Mesenteric fat pad (tissue), 1 donor: ENCODE measurements around the gene PPP1R14C. TPM values are rescaled to one million over a fixed set of nuclear protein-coding genes. Genes with fewer than 3 reads are reported as not detected.

Experiments
- DNase-seq: peaks from one replicate; pipeline ENCODE4 v3.0.0-alpha.2; 2020; ENCODE audit warnings: low spot score
- total RNA-seq: library from RNA; stranded (reverse); fragmentation: NEBNext Ultra II Directional; extraction: Animal tissue kit (Norgen Biotek cat#: 25700); gene quantifications from one replicate; pipeline ENCODE4 v1.2.1, GENCODE V29; 2021
- donor health status: DM: yes; HTN: yes; CAD: no.

Gene PPP1R14C
- total RNA-seq, 1 donor from 2014 or later: 0.26 TPM

DNA sequence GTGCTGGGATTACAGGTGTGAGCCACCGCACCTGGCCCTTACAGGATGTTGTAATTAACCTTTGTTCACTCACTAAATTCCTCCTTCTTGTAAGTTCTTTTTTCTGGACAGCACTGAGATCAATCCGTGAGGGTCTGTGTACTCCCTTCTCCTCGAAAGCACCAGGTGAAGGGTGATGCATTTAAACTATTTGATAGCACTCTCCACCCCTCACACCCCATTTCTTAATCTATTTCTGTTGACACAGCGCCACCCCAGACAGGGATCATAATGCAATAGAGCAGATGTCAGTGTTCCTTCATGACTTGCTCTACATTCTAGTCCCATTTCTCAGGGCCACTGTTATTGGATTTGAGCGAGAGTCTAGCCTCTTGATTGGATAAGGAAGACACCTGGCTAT, 46.3 kb downstream of the PPP1R14C start:
- no peak for DNase-seq

DNA sequence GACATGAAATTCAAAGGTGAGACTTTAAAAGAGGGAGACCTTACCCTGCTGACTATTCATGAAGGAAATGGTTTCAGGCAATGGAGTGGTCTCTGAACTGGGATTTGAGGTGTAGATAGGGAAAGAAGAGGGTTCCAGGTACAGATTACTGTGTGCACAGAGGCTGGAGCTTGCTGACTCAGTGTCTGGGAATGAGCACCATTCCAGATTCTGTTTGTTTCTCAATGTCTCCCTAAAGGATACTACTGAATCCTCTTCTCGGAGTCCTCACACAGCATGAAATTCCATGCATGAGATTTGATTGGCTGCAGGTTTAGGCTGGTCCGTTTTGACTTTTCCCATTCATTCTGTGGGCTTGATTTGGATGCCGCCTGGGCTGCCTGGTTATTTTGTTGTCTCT, 49.0 kb downstream of the PPP1R14C start:
- no peak for DNase-seq

DNA sequence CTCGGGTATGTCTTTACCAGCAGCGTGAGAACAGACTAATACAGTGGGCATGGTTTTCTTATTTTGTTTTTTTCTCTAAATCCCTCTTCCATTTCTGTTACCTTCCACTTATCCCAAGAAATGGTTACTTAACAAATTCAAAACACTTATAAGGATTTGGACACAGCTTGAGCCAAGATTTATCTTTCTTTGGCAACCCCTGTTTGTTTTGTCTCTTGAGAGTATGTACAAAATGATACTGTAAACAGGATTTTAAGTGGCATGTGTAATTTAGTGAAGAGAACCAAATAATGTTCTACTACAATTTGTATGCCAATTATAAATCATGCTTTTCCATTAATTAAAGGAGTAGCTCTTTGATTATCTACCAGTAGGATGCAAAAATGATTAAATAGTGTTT, 51.4 kb downstream of the PPP1R14C start:
- DNase-seq: no peak

DNA sequence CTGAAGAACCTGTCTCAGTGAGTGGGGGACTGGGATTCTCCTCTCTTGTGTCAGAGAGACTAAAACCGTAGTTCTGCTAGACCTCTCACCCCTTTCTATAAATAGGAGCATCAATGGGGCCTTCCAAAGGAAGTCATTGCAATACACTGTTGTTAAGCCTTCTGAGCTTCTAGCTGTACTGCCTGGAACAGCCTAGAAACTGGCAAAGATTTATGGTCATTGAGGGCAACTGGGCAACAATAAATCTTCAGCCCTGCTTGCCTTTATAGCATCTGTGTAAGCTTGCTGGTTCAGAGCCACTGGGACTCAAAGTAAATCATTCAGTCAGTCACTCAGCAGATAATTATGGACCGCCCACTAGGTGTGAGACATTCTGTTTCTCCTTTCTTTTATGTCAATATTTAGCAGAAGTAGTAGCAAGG, 53.2 kb downstream of the PPP1R14C start:
- no peak for DNase-seq

DNA sequence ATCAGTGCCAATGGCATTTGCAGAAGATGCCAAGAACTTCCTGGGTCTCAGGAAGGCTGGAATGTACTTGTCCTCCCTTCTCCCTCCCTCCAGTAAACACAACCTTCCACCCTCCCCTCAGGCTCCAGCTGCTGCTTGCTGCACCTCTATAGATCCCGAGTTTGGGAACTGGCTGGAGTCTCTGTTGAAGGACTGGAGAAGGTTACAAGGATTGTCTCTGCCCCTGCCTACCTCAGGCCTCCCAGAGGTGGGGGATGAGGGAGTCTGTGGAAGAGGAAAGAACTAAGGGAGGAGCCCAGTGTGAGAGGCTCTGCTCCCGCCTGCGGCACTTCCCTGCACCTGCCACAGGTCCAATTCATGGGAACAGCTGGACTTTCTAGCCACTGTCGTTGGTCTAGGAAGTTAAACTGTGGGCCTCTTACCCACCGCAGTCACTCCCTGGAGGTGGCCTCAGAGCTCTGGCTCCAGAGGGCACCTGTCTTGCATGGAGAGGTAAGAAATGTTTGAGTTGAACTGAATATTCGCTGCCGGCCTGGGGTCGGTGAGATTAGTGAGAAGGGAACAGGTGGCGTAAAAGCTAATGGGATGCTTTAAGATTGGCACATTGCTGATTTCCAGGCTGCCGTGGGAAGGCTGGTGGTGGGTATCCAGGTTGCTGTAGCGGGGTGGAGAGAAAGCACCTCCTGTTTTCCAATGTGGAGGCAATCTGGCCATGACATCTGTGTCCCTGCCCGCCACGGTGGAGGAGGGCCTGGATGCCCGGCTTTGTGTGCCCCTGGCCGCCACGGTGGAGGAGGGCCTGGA, 54.3 kb downstream of the PPP1R14C start:
- no peak for DNase-seq

DNA sequence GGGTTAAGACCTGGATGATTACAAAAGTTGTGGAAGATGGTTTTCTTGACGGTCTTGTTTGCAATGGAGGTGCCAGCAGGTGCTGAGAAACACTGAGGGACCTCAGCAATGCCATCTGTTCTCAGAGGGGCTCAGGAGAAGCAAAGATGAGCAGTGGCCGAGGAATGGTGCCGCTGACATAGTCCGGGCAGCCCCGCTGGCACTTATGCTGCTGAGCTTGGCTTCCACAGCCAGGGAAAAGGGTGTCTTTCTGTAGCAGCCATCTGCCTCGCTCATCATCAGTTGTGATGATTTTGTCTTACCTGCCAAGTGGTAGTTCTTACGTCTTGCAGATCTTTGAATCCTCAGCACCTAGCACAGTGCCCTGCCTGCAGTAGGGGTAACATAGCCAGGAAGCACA, 55.7 kb downstream of the PPP1R14C start:
- no peak for DNase-seq

DNA sequence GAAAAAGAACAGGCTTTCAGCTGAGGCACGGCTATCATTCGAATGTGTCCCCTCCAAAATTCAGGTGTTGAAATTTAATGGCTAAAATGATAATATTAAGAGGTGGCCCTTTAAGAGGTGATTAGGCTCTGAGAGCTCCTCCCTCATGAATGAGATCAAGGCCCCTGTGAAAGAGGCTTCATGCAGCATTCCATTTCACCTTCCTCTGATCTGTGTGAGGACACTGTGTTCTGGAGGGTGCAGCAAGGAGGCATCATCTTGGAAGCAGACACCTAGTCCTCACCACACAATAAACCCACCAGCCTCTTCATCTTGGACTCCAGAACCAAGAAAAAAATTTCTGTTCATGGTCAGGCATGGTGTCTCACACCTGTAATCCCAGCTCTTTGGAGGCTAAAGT, 56.4 kb downstream of the PPP1R14C start:
- DNase-seq: no peak

DNA sequence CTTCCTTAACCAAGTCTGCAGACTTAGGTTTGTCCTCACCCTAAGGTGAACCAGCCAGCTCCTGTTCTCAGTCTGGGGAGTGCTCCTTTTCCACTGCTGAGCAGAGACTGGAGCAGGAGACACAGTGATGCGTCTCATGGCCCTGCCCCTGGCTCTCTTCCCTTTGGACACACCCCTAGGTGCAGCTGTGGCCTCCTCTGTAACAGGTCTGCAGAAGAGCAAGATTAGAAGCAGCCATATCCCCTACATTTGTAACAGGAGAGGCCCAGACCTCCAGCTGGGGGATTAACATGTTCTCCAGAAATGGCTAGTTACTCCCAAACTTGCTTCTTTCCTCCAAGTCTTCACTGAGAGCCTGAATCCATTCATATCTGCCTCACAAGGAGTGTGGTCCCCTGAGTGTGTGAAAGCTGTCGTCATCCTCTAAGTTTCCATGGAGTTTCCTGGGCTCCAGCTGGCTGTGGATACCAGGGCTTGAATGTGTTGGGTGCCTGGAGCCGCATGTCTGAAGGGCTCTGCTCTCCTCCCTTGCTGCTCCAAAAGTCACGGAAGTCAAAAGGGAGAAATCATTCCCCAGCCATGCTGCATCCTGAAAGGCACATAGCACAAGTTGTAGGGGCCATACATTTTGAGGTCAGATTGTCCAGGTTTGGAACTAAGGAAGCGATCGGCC, 57.7 kb downstream of the PPP1R14C start:
- no peak for DNase-seq

DNA sequence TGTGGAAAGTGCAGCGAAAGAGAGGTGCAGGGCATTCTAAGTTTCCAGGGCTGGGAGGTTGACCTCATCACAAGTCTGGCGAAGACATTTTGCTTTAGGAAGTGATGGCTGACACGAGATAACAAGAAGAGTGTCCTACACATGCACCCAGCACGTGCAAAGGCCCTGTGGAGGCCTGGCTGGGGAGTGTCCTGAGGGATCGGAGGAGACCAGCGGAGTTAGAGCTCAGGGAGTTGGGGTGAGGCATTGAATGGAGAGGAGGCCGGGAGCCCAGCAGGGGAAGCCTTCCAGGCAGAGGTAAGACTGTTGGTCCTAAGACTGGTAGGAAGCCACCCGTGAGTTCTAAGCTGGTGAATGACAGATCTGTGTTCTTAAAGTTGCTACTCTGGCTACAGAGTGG, 58.4 kb downstream of the PPP1R14C start:
- DNase-seq: no peak

DNA sequence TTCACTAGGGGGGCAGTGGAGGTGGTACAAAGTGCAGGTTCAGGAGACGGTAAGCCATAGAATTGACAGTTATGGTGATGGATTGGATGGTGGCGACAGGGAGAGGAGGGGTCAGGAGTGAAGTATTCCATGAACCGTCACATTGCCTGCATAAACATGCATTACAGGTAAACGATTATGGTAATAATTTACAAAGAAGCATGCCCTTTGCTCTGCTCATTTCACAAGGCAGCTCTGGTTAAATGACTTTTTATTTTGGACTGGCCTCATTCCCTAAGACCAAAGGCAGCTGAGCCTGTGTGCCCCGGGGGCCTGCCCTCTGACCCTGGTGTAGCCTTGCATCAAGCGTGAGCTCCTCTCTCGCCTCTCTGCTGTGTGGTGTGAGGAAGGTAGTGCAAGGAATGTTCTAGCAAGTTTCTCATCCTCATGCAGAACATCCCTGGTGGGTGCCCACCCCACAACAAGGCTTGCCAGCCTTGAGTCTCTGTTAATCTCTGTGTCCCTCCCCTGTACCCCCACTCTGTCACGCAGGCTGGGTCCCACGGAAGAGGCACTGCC, 59.0 kb downstream of the PPP1R14C start:
- DNase-seq: no peak

DNA sequence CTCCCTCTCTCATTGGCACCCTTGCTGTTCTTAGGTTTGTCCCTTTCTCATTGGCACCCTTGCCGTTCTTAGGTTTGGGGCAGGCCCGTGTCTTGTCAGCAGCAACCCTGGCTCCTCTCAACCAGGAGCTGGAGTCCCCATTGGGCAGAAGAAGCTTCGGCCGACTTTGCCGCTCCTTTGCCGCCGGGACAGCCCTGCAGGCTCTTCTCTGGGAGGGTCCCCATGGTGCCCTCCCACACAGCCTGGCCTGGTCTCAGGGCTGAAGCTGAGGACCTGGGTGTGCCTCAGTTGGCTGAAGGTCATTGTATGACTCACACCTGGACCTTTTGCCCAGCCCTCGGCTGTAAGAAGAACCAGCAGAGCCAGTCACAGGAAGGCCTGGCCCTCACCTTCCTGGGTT, 59.6 kb downstream of the PPP1R14C start:
- no peak for DNase-seq

DNA sequence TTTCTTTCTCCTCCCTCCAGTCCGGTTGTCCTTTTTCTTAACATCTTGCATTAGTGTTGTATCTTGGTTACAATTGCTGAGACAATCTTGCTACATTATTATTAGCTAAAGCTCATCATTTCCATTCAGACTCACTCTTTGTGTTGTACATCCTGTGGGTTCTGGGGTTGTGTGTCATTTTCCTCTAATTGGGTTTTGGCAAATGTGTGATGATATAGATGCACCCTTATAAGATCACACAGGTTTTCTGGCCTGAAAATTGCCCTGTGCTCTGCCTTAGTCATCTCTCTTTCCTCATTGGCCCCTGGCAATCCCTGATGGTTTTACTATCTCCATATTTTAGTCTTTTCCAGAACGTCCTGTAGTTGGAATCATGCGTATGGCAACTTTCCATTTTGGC, 60.1 kb downstream of the PPP1R14C start:
- no peak for DNase-seq

DNA sequence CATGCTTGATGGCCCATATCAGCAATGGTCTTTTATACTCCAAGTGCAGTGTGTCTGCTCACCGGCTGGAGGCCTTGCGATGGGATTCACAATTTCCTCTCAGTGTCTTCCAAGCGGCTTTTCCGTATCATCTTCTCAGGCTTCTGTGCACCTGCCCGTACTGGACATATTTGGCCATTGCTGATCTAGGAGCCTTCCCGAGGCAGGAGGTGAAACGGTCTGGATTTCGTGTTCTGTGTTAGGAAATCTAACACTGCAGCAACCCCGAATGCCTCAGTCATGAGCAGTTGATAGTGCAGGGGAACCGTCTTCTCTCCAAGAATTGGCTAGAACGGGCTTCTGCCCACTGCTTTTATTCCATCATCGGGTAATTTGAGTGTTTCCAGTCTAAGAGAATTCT, 60.5 kb downstream of the PPP1R14C start:
- no peak for DNase-seq

DNA sequence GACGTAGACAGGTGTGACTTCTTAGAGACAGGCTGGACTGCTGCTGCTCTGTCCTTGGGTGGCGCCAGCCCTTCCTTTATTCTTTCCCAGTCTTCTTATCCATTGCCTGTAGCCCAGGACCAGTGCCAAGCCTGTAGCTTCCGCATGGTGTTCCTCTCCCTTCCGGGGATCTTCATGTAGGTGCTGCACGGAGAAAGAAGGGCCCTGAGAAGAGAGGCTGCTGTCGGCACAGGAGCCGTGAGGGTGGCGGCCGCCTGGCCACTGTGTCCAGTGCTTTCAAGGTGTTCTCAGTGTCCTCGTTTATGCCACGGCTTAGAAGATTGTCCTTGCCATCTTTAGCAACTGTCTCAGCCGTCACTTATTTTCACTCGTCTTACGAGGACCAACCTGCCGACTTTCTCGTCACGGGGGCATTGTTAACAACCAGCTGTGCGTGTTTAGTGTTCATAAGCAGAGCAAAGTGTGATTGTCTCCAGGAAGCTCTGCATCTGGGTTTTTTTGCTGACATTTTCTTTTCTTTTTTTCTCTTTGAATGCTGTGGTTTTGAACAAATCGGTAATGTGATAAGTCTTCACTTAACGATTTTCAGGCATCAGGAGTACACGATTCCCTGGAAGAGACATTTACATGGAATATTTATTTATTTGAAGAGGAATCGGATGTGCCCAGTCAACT, 61.2 kb downstream of the PPP1R14C start:
- no peak for DNase-seq

DNA sequence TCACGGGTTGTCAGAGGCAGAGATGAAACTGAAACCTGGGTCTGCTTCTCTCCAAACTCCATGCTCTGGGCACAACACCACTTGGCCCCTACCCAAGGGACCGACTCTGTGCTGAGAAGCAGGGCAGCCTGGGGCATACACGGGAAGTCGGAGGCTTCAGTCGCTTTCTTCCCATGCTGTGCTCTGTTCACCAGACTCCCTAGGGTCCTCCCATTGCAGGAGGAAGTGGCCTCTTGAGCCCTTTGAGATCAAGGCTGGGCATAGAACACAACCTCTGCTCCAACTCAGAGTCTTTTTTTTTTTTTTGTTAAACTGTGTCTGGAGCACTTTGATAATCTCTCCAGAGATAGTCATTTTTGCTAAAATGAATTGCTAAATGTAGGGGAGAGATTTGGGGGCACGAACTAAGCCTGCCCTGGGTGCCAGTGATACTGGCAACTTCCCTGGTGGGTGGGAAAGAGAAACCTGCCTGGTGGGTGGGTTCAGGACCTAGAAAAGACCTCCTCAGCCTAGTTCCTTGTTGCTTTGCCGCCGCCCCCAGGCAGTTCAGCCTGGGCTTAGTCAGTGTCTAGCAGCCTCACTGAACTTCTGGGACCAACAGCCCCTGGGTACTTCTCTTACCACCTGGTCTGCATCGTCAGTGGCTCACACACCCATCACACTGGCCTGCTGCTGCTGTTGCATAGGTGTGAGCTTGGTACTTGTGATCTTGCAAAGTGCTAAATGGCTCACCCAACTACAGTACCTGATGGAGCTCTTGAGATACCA, 62.0 kb downstream of the PPP1R14C start:
- DNase-seq: no peak

DNA sequence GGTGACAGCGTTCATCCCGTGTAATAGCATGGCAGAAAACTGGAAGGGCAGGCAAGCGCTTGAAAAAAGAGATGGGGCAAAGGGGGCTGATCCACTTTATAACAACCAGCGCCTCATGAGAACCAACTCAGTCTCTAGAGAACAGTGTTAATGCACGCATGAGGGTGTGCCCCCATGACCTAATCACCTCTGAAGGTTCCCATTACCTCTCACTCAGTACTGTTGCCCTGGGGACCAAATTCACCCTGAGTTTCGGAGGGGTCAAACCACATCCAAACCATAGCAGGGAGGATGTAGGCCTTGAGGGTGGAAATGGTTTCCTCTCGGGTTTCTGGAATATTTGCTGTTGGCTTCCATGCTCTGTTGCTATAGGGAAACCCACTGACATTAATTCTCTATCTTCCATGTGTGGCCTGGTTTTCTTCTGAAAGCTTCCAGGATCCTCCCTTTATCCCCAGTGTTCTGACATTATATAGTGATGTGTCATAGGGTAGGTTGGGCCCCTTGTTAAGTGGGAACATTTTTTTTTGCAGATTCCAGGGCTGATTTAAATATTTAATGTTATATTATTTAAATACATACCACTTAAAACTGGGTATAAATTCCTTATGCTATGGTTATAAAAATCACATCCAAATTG, 65.2 kb downstream of the PPP1R14C start:
- DNase-seq: no peak

DNA sequence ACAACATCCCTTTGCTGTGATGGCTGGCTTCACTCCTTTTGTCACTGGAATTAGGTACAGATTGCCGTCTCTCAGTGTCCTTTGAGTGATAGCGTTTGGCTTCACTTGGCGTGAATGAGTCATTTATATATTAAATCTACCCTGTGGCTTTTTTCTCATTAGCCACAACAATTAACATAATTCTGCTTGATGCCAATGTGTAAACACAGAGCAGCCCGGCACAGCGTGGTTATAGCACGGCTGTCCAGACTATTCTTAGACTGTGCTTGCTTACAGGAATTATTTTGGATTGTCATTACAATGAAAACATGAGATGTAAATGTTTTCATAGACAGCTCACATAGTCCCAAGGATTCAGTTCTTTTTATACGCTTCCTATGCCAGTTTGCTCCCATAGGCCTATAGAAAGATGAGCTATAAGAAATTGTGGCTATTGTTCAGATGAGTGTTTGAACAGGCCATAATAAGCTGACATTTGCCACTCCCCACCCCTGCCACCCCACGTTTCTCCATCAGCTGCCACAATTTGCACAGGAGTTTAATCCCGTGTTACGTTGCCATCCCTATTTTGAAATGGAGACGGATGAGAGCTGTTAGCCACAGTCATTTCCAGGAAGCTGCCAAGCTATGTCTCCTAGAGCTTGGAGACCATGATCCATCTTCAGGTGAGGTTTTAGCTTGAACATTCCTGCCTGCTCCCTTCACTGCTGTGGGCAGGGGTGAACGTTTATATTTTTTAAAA, 65.9 kb downstream of the PPP1R14C start:
- DNase-seq: no peak

DNA sequence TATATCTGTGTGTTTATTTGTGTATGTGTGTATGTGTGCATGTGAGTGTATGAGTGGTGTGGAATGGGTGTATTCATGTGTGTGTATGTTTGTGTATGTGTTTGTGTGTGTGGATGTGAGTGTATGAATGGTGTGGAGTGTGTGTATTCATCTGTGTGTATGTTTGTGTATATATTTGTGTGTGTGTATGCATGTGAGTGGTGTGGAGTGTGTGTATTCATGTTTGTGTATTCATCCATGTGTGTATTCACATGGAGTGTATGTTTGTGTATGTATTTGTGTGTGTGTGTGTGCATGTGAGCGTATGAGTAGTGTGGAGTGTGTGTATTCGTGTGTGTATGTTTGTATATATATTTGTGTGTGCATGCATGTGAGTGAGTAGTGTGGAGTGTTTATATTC, 66.6 kb downstream of the PPP1R14C start:
- no peak for DNase-seq

DNA sequence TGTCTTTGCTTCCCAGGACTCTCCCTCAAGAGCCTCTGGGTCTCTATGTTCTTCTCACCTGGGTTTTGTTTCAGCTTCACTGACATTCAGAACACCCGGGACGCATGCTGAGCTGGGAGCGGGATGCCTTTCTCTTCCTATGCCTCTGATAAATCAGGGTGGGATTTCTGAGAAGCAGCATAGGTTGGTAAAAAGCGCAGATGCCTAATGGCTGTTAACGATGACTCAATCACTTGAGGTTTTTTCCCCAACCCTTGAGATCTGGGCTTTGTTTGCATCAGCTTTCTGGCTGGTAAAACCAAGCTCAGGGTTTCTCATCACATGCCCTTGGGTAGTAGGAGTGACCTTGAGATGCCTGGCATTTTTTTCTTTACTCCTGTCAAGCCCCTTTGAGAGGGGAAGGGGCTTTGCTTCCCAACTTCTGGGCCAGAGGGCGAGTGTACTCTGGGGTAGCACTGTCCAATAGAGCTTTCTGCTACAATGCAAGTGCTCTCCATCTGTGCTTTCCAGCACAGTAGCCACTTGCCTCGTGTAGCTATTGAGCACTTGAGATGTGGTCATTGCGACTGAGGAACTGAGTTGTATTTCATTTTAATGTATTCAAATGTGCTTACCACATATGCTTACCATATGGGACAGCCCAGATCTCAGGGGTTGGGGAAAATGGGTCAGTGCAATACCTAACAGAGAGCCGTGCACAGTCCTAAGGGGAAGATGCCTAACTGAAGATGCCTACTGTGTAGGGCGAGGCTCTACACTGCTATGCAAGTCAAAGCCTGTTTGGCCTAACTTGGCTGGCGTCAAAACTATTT, 69.1 kb downstream of the PPP1R14C start:
- no peak for DNase-seq
